SK-N-DZ (cell line): Measurements from ENCODE around the gene CDKN2B-AS1.

Source experiments
- DNase-seq: peaks from one replicate; pipeline ENCODE4 v3.0.0-alpha.2; 2015; ENCODE audit warnings: low spot score

Gene CDKN2B-AS1

DNA sequence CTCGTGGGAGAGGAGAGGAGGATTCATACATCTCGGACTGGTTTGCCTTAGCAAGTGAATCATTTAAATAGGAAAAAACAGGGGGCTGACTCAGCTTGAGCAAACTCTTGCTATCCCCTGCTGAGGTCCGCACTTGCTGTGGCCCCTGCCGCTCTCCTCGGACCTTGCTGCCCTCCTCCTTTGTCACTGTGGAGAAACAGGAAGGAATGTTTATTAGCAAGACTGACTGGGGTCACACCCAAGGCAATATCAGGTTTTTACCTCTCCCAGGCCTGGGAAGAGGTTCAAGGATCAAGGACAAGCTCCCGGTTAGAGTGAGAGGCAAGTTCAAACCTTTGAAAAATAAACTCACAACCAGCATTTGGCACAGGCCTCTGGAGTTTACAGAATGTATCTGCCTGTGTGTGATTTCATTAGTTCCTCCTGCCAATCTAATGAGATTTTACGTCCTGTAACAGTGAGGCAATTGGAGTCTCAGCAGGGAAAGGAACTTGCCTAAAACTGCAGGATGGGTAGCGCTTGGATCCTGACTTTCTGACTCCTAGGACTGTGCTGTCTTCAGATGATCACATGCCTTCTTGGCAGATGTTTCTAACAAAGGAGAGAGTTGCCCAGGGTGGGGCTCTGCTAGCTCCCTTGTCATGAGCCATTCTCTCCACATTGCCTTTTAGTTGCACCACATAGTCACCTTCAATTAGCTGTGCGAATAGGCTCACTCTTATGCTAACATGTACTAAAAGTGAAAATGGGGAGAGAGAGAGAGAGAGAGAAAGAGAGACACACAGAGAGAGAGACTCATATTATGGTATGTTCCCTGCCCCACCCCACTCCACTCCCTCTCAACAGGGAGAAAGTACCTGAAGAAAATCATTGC, 123.2 kb downstream of the CDKN2B-AS1 start:
- DNase-seq: no peak

DNA sequence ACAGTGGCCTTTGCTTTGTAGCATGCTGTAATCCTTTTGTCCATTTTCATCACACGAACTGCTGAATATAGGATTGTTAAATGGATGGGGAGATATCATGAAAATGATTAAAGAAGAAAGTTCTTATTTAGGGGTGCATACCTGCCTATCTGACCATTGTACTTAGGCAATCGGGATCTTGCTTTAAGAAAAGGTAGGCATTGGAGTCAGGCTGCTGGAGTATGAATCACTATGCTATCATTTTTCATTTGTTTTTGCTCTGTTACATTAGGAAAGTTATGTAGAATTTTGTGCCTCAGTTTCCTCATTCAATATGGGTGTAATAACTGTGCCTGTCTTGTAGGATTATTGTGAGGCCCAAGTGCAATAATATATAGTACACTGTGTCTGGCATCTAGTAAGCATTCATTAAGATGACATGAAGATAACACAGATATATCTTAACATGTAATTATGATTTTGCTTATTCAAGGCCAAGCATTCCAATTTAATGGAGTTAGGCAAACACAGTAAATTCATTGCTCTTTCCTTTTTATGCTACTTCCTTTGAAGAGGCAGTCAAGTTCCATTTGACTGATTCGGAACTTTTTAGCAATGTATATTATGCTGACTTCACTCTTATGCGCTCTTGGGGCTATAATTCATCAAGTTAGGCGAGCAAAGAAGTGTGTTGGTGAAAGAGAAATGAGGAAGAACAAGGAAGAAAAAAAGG, 124.4 kb downstream of the CDKN2B-AS1 start:
- no peak for DNase-seq

DNA sequence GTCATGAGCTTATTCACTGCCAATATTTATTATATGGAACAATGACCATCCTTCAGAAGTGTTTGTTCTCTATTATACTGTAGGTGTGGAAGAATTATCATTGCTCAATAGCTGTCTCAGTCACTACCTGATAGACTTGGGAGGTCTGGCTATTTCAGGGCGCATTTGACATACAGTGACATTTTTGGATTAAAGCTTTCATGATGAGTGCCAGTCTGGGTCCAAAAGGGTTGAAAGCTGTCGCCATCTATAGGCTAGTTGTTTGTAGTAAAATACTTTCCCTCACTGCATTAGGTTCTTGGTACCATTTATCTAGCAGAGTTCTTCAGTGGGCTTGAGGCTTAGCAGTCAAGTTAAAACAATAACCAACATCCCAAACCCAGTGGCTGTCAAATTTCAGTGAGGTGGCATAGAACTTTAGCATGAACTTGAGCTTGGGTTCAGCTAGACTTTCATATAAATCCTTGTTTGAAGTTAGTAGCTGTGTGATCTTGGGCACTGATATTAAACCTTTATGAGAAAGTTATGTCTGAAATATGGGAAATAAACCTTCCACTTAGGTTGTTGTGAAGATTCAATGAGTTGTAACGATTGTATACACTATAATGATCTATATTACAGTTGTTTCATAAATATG, 125.0 kb downstream of the CDKN2B-AS1 start:
- DNase-seq: peak; percentile 0

DNA sequence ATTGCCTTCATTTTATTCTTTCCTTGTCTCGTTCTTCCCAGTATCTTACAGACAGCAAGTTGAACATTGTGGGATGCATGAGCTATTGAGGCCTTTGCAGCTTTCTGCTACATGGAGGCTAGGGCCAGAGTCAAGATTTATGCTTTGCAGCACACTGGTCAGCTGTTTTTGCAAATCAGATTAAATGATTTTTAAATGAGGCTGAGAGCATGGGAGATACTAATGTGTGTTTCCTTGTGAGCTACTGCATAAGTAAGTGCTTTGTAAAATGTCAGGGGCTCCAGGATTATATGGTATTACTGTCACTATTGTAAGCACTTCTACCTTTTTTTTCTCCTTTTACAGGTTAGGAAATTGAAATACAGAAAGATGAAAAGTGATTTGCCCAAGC, 125.6 kb downstream of the CDKN2B-AS1 start:
- DNase-seq: no peak

DNA sequence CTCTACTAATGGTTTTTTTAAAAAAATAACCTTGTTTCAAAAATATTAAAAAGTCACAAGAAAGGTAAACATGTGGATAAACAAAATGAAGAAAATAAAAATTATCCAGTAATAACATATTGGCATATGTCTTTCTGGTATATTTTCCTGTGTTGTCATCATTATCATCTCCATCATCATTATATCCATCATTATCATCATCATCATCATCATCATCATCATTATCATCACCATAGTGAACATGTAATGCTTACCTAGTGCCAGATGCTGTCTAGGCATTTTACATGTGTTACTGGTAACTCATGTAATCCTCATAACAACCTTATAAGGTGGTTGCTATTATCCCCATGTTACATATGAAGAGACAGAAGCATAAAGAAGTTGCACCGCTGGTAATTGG, 126.0 kb downstream of the CDKN2B-AS1 start:
- no peak for DNase-seq

DNA sequence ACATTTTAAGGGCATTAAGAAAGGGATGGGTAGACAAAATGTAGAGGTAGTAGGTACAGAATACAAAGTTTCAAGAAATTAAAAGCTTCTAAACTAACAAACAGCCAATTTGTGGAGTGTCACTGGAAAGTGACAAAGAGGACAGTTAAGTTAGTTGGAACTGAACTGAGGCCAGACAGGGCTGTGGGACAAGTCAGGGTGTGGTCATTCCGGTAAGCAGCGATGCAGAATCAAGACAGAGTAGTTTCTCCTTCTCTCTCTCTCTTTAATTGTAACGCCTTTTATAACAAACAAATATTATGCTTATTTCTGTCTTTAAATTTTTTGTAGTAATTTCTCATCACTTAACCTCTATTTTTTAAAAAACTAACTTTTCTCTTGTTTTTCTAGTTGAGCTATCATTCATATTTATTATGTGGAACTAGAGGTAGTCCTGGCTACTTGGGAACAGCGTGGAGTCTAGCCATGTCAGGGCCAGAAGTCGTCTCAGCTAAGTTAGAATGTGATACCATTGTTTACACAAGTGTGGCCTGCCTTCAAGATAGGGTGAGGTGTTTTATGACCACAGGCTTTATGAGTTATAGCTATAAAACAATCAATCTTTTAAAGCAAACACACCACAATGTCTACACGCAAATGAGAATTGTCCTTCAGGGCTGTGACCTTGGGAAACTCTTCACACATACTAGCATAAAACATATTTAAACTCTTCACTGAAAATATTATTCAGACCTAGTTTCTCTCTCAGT, 129.8 kb downstream of the CDKN2B-AS1 start:
- DNase-seq: no peak

DNA sequence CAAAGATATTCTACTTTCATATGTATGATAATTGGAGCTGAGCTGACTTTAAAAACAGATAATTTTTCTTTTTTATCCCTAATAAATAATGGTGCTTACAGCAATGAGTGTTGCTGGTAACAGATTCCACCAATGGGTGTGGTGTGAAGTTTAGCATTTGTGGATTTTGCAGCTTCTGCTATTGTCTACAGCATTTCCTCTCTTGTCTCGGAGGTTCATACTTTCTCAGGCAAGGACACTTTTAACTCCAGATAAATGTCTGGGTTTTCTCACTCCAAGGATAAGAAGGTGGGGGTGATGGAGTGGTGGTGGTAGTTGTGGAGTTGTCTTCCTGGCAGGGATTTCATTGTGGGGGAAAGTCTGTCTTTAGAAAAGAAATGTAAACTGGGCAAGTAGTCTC, 134.5 kb downstream of the CDKN2B-AS1 start:
- no peak for DNase-seq

DNA sequence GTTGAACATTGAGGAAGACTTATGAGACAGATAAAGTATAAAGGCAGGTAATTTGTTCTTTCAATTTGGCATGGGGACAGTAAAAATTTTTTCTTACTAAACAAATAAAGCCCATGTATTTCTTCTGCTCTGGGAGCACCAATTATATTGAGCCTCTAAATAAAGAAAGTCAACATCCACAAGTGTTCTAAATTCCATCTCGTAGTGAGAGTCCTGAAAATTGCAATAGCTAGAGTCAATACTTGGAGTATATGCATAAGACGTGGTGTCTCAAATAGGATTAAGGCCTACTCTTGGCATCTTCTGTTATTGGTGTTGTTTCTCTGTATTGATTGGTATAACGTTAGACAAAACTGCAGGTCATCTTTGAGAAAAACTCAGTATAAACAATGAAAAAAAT, 135.0 kb downstream of the CDKN2B-AS1 start:
- DNase-seq: no peak

DNA sequence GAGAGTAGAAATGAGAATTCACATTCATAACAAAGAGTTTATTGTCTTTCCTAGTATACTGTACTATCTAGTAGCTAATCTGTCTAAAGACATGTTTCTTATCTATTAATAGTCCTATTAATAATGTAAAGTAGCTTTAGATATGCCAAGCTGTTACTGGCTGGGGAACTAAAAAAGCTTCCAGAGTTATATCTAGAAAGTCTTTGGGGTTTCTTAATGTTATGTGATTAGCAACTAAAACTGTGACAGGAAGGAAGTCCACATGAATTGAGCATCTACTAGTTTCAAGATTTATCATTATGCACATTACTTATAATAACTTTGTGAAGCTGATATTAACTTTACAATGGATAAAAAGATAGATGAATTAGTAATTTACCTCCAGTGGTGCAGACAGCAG, 137.2 kb downstream of the CDKN2B-AS1 start:
- no peak for DNase-seq

DNA sequence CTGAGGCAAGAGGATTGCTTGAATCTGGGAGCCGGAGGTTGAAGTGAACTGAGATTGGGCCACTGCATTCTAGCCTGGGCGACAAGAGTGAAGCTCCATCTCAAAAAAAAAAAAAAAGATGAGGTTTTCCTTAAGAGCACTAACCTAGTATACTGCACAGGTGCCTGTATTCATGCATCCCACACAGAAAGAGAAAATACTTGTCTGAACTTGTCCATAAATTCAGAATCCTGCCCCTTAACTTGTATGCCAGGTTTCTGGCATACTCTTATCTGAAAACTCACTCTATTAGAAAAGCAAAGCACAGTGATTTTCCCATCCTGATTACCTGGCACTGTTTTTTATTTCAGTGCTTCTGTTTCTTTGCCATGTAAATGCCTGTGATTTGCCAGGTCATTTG, 139.8 kb downstream of the CDKN2B-AS1 start:
- DNase-seq: no peak

DNA sequence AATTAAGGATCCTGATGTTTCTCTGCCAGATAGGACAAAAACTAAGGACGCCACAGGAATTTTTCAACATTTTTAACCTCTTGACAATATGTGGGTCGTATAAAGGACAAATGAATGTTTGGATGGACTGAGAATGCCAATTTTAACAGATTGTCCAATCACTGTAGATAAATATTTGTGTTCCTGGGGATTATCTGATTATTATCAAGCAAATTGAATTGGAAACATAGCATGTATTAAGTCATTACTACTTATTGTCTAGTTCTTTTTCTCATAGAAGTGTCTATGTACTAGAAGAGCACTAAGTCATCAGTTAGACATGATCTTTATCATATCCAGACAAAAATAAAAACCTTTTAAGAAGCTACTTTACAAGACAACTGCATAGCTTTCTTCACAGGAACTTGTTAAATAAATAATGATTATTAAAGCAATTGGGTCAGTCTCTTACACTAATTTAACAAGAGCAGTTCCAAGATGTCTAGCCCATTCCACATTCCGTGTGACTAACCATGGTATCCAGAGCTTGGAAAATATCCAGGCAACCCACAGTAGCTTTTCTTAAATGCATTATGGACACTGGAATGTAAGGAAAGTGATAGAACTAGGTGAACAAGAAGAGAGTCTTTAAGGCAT, 142.0 kb downstream of the CDKN2B-AS1 start:
- DNase-seq: no peak

DNA sequence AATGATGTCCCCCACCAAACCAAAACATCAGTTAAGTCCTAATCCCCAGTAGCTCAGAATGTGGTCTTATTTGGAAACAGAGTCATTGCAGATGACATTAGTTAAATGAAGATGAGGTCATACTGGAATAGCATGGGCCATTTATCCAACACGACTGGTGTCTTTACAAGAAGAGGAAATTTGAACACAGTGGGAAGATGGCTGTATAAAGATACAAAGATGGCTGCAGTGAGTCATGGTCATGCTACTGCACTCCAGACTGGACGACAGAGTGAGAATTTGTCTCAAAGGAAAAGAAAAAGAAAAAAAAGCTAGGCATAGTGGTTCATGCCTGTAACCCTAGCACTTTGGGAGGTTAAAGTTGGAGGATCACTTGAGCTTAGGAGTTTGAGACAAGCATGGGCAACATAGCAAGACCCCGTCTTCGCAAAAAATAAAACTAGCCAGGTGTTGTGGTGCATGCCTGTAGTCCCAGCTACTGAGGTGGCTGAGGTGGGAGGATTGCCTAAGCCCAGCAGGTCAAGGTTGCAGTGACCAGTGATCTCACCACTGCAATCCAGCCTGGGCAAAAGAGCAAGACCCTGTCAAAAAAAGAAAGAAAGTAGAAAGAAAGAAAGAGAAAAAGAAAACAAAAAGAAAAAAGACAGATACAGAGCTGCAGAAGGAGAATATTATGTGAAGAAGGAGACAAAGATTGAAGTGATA, 144.5 kb downstream of the CDKN2B-AS1 start:
- no peak for DNase-seq

DNA sequence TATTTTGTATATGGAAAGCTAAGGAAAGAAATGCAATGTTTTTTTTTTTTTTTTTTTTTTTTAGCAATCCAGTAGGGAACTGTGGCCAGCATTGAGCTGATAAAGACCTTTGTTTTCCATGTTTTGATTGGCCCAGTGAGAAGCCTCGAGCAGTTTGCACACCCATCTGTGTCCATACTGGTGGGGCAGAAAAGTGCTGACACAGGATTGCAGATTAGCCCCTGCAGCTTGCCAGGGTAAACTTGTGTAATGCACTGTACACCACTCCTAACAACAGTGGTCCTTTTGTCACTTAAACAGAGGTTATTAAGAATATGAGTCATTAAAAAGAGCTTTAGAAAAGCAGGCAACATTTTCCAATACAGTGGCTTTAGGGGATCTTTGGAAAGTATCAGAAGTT, 147.3 kb downstream of the CDKN2B-AS1 start:
- DNase-seq: no peak

DNA sequence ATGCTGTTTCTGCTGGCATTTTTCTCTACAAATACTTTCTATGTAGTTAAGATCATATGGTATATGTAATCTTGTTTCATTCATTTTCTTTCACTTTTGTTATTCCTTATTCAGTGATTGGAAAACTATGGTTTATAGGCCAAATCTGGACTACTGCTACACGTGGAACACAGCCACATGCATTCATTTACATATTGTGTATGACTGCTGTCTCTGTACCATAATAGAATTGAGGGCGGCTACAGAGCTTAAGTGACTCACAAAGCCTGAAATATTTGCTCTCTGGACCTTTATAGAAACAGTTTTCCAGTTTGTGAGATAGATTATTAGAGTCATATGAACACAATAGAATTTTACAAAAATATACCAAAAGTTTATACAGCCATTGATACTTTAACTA, 148.1 kb downstream of the CDKN2B-AS1 start:
- DNase-seq: no peak

DNA sequence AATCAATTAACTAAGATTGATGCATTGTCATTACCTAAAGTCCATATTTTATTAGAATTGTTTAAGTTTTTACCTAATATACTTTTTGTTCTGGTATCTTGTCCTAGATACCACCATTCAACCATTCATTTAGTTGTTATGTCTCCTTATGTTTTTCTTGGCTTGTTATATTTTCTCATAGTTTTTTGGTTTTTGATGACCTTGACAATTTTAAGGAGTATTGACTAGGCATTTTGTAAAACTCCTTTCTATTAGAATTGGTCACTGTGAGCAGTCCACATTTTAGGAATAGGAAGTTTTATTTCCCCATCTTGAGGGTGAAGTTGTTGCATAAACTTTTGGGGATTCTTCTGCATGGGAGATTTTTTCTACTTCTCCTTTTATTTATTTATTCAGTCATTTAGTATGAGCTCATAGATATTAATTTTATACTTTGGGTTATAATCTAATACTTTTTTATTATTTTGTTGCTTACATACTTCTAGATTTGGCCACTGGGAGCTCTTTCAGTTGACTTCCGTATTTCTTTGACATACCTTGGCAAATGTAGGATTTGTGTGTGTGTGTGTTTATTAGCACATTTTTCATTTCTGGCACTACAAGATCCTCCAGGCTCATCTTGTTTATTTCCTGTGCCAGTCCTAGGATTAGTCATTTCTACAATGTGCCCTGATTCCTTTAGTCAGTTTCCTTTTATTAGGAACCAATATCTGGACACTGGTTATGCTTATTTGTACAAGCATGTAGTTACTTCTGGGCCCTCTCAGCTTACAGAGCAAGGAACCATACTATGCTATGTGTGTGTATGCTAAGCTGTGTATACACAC, 149.4 kb downstream of the CDKN2B-AS1 start:
- DNase-seq: no peak

DNA sequence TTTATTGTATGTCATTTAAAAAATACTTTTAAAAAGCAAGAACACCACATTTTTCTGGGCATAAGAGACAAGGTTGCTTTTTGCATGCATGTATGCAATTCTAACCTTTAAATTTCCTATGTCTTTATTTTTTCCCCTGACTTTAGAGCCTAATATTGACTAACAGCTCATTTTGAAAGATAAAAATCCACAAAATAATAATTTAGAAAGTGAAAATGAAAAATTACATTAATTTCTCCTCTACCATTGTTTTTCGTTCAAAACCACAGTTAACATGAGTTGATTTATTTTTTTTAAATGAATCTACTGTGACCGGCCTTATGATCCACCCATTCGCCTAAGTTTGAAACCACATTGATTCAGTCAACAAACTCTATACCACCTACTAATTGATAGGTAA, 152.0 kb downstream of the CDKN2B-AS1 start:
- no peak for DNase-seq

DNA sequence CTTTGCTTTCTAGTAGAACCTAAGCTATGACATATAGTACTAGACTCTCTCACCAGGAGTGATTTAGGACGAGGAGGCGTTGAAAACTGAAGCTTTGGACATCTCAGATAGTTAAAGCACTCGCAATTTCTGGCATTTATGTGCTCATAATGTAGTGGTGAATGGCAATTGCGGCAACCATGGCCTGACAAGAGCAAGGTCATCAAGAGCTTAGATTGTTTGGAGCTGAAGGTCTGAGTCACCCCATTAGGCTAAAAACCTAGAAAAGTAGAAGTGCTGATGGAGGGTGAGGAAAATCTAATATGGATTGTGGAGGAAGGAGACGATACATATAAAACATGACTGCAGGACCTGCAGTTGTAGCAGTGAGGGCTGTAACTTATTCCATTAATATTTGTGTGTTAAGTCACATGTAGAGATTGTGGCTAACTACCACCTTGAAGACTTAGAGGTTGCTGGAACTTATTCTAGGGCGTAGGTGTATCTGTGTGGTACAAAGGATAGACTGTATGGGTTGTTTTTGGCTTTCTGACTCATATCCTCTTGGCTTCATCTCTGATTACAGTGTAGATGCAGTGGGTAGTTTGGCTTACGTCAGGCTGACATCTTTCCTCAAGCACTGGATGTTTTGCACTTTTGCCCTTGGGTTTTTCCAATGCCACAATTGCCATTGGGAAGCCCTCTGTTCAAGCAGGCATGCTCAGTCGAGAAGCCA, 153.4 kb downstream of the CDKN2B-AS1 start:
- DNase-seq: no peak

DNA sequence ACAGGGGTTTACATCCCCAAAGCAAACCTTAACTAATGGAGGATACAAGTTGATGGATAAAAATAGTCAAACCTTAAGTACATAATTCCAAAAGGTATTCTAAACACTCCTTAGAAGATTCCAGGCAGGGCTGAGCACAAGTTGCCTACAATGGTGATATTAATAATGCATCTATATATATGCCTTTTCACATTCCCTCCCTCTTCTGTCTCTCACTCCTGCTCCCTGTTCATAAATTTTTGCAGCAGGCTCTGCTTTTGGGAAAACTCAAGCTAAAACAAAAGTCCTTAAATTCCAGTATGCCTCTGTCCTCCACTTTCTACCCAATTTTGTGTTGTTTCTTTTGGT, 153.9 kb downstream of the CDKN2B-AS1 start:
- DNase-seq: no peak
